Ovary (tissue), 9 donors: ENCODE results near the gene CCS. TPM values are rescaled to one million over a fixed set of nuclear protein-coding genes. Genes with fewer than 3 reads are reported as not detected.

Source experiments
- DNase-seq, 5 donors: peaks; one replicate each; pipeline ENCODE4 v3.0.0-alpha.2; 2019 to 2020
- H3K27ac ChIP-seq, 2 donors: fragments of 200-600 bp; one replicate each; pipeline versions ENCODE4 v1.5.1 to v1.8.0; 2019 to 2022
- H3K27me3 ChIP-seq: fragments of 200-600 bp; one replicate; pipeline ENCODE4 v1.8.0; 2022
- H3K36me3 ChIP-seq: fragments of 200-600 bp; sonication (generic); one replicate; pipeline ENCODE4 v1.5.1; 2019
- H3K4me1 ChIP-seq: one replicate; pipeline ENCODE4 v1.8.1; 2013; ENCODE audit warnings: mild to moderate bottlenecking, moderate library complexity; ENCODE audit not compliant: insufficient read depth
- H3K4me3 ChIP-seq: fragments of 200-600 bp; sonication (generic); one replicate; pipeline ENCODE4 v1.5.1; 2017
- H3K9me3 ChIP-seq, 2 donors: fragments of 200-600 bp in 1 of 2; sonication (generic) in 1 of 2; one replicate each; pipeline versions ENCODE4 v1.5.1 to v1.8.1; 2013 to 2019; ENCODE audit warnings: mild to moderate bottlenecking in 1 of 2, moderate library complexity in 1 of 2
- CTCF ChIP-seq, 3 donors: fragments of 450-650 bp in 2 of 3; fragments of 200-600 bp in 1 of 3; IDR thresholded peaks; one replicate each; pipeline versions ENCODE4 v1.5.1 to v1.8.0; 2016 to 2022; ENCODE audit warnings: antibody characterized with exemption in 3 of 3, mild to moderate bottlenecking in 1 of 3
- EP300 ChIP-seq: sonication (generic); formaldehyde crosslinking; IDR thresholded peaks from one replicate; pipeline ENCODE4 v1.6.1; 2017; ENCODE audit warnings: antibody characterized with exemption
- POLR2A ChIP-seq: fragments of 450-650 bp; IDR thresholded peaks from one replicate; pipeline ENCODE4 v1.6.1; 2017; ENCODE audit warnings: antibody characterized with exemption, mild to moderate bottlenecking, moderate library complexity
- WGBS, 3 donors: extraction: QIAGEN DNeasy Blood & Tissue Kit in 1 of 3; methylation state at CpG; one replicate each; pipeline versions ENCODE4 v1.1.5 to v1.1.7; 2013 to 2017; 5-methylcytosine and 5-hydroxymethylcytosine counted together
- intact Hi-C, 4 donors: fragments of 100-400 bp; cut with DNase I; formaldehyde crosslinking; loops; one replicate each; pipeline versions ENCODE4 v1.11.0 to v1.15.1; 2022 to 2023
- polyA plus RNA-seq, 2 donors: library from polyadenylated mRNA; stranded (reverse); fragments of 200-250 nt in 1 of 2; fragments of 350-450 nt in 1 of 2; fragmentation: Illumina TruSeq in 1 of 2; extraction: RNeasy Lipid Tissue Mini Kit (QIAGEN cat#74804) in 1 of 2; gene quantifications; one replicate each; pipeline ENCODE4 v1.2.3, GENCODE V29; 2013 to 2014
- total RNA-seq, 7 donors: library from RNA; depleted of rRNA in 2 of 7; stranded (reverse); fragments of >200 nt in 2 of 7; fragmentation: NEBNext Ultra II Directional in 3 of 7; extraction: Animal tissue kit (Norgen Biotek cat#: 25700) in 3 of 7; gene quantifications; one replicate each; pipeline versions ENCODE4 v1.1.0 to v1.2.4, GENCODE V29; 2016 to 2023
- donor health status: DM: no; HTN: no; CAD: no; lungs with moderate emphysema.
- donor health status: DM: no; HTN: no; CAD: no.
- donor health status: Bipolar disorder and iron deficiency.
- donor health status: DM: yes; HTN: yes; CAD: no.
- donor health status: DM: no; HTN: no; CAD: no.
- donor health status: DM: yes; HTN: yes; CAD: no.

Gene CCS
- total and polyA plus RNA-seq, 9 donors = 15.7 to 55.0 (median 49.1) TPM

- H3K36me3 ChIP-seq = no peaks in the 10 kb centered on the region
- no peaks in the 10 kb centered on the region for H3K9me3 ChIP-seq
- intact Hi-C loops = no loop called here
- WGBS, 3 donors = 23 to 45% (median 40%) methylated on average over 9 to 15 of the region's 15 CpGs
- no peak for DNase-seq
- peak overlapping the region; percentile 35 to 47 for H3K27ac ChIP-seq
- peaks cover 7% of the 10 kb centered on the region for H3K4me1 ChIP-seq
- peak overlapping the region; percentile 50 for H3K4me3 ChIP-seq
- TF ChIP-seq CTCF (IDR thresholded peaks at IDR 0.05) (no peak), EP300 (no peak), POLR2A (no peak)
- no peaks in the 10 kb centered on the region for H3K27me3 ChIP-seq
Measured at GRCh38 chr11:66567787-66568123, 25.2 kb upstream of the CCS start.

DNA sequence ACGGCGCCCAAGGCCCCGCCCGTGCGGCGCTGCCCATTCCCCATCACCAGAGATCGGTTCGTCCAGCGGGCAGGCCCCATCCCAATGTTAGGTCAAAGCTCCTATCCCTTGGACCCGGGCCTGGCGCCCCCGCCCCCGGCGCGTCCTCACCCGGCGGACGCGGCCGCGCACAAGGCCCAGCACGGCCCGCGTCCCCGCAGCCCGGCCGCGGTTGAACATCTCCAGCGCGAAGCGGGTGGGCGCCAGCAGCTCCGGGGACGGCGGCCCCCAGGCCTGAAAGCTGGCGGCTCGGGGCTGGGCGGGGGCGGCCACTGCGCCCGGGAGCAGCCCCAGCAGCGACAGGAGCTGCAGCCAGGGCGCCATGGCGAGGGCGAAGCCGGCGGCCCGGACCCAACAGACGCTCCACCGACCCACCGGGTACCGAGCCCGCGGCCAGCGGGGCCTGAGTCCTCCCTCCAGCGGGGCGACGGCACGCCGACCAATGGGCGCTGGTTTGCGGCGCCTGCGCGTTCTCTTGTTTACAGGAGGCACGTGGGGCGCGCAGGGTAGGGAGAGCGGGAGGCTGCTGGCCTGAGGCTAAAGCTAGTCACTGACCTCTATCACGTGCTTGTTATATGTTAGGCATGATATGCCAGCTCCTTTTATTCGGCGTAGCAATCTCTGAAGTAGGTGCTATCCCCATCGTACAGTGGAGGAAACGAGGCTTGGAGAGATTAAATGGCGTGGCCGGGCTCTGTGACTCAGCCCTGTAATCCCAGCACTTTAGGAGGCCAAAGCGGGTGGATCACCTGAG is 24.7 kb upstream of the CCS start, which contains the start of gene CTSF:
Gene CTSF, minus strand, starts transcription at position 483 of the 793 bp plus-strand sequence. Its CDS starts 120 bp downstream, at position 363.
- peak within 1 kb of the TSS; percentile 50 for H3K4me3 ChIP-seq
- H3K9me3 ChIP-seq = no peaks in the 10 kb centered on the region
- no peaks in the 10 kb centered on the region for H3K36me3 ChIP-seq
- H3K27me3 ChIP-seq = no peaks in the 10 kb centered on the region
- DNase-seq = peak; percentile 85 to 93 (median 89)
- TF ChIP-seq CTCF (IDR thresholded peaks at IDR 0.05) = no peak
- peak; percentile 44 for TF ChIP-seq POLR2A
- intact Hi-C loops = no loop called here
- H3K27ac ChIP-seq = peak within 1 kb of the TSS; percentile 35 to 47
- H3K4me1 ChIP-seq = peaks cover 7% of the 10 kb centered on the region
- WGBS, 3 donors = 1 to 2% (median 1%) methylated on average over 41 to 77 of the region's 77 CpGs

DNA sequence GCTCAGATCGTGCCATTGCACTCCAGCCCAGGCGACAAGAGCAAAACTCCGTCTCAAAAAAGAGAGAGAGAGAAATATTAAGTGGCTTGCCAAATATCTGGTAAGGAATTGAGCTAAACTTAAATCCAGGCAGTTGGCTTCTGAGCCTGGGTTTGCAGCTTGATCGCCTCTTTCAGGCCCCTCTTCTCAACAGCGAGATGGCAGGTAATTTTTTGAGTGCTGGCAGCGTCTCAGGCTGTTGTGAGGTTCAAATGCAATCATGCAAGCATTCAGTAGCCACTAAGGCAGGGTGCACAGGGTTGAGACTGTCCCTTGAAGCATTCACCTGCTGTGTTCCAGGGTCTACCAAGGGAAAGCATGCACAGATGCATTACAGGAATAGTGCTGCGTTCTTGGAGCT is 23.9 kb upstream of the CCS start:
- TF ChIP-seq EP300 = no peak
- no peak for TF ChIP-seq POLR2A
- no peak for TF ChIP-seq CTCF (IDR thresholded peaks at IDR 0.05)
- Histone ChIP-seq H3K27ac (no peak overlapping the region), H3K27me3 (no peaks in the 10 kb centered on the region), H3K4me3 (no peak overlapping the region), H3K9me3 (no peaks in the 10 kb centered on the region), H3K4me1 (peaks cover 7% of the 10 kb centered on the region), H3K36me3 (no peaks in the 10 kb centered on the region)
- WGBS, 3 donors = 65 to 74% (median 73%) methylated on average over 7 of the region's 7 CpGs
- intact Hi-C loops = no loop called here
- DNase-seq = no peak

DNA sequence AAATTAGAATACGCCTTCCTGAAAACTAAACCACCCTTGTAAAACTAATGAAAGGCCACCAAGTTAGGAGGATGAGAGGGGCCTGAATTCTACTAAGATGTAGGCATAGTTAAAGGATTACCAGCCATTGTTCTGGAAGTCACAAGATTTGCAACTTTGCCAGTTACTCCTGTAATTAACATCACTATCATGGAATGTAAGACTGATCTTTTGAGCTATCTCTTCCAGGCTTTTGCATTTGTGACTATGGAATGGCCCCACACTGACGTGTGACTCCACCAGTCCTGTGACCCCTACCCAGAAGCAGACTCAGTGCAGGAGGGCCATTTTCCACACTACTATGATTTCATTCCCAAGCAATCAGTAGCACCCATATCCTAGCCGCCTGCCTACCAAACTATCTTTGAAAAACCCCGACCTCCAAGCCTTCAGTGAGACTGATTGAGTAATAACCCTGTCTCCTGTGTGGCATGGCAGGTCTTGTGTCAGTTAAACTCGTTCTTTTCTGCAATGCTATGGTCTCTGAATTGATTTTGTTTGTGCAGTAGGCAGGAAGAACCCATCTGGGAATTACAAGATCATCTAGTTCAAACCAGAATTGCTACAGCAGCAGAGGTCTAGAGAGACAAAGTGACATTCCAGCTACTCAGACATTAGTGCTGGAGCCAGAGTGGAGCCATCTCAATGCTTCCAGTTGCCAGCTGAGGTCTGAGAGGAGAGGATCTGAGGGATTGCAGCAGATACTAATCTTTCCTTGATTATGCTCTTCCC is 22.7 kb upstream of the CCS start:
- Histone ChIP-seq H3K4me3 (no peak overlapping the region), H3K27ac (no peak overlapping the region), H3K36me3 (no peaks in the 10 kb centered on the region), H3K4me1 (peaks cover 7% of the 10 kb centered on the region), H3K27me3 (no peaks in the 10 kb centered on the region), H3K9me3 (no peaks in the 10 kb centered on the region)
- no peak for TF ChIP-seq EP300
- no peak for TF ChIP-seq POLR2A
- intact Hi-C loops = no loop called here
- 54 to 71% (median 64%) methylated on average over 5 of the region's 5 CpGs for WGBS, 3 donors
- DNase-seq = no peak

DNA sequence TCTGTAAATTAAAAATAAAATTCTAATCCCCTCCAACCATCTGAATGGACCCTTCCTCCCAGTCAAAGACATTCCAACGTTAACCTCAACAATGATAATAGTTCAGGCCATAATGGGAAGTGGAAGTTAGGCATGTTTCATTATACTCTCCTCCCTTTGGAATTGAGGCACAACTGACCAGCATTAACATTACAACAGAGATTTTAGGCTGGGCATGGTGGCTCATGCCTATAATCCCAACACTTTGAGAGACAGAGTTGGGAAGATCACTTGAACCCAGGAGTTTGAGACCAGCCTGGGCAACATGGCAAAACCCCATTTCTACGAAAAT is 22.2 kb upstream of the CCS start:
- H3K4me1 ChIP-seq = peaks cover 7% of the 10 kb centered on the region
- intact Hi-C loops = no loop called here
- H3K27ac ChIP-seq = no peak overlapping the region
- H3K27me3 ChIP-seq = no peaks in the 10 kb centered on the region
- H3K4me3 ChIP-seq = no peak overlapping the region
- no peak for TF ChIP-seq EP300
- no peak for TF ChIP-seq POLR2A
- TF ChIP-seq CTCF (IDR thresholded peaks at IDR 0.05) = no peak
- 52 to 73% (median 58%) methylated on average over 2 of the region's 2 CpGs for WGBS, 3 donors
- H3K9me3 ChIP-seq = no peaks in the 10 kb centered on the region
- no peak for DNase-seq
- no peaks in the 10 kb centered on the region for H3K36me3 ChIP-seq
